ENCODE results near the gene CPNE8.

Gene CPNE8

DNA sequence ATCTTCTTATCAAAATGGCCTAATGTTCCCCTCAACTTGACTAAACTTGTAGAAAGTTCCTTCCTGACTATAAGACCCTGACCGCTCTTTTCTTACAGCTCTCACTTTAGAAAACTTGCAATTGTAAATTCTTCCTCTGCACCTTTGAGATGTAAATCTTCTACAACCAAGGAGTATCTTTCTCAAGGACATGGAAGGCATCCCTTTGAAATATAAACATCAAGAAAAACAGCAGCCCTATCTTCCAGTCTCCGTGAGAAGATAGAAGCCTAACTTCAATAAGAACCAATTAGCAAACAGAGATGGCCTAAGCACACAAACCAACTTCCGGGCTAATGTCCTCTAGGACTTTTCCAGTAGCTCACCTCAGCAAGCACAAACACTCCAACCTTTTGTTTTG is 210.3 kb downstream of the CPNE8 start:
- no peak for DNase-seq (ENCODE audit: low read depth)
- no peak overlapping the region for H3K4me3 ChIP-seq (ENCODE audit: low read depth, low read length)
- TF ChIP-seq, protein P1, sequence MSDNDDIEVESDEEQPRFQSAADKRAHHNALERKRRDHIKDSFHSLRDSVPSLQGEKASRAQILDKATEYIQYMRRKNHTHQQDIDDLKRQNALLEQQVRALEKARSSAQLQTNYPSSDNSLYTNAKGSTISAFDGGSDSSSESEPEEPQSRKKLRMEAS (IDR thresholded peaks at IDR 0.05; ENCODE audit: low read depth, low read length): no peak
- TF ChIP-seq, protein P2, sequence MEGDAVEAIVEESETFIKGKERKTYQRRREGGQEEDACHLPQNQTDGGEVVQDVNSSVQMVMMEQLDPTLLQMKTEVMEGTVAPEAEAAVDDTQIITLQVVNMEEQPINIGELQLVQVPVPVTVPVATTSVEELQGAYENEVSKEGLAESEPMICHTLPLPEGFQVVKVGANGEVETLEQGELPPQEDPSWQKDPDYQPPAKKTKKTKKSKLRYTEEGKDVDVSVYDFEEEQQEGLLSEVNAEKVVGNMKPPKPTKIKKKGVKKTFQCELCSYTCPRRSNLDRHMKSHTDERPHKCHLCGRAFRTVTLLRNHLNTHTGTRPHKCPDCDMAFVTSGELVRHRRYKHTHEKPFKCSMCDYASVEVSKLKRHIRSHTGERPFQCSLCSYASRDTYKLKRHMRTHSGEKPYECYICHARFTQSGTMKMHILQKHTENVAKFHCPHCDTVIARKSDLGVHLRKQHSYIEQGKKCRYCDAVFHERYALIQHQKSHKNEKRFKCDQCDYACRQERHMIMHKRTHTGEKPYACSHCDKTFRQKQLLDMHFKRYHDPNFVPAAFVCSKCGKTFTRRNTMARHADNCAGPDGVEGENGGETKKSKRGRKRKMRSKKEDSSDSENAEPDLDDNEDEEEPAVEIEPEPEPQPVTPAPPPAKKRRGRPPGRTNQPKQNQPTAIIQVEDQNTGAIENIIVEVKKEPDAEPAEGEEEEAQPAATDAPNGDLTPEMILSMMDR (IDR thresholded peaks at IDR 0.05; ENCODE audit: low read depth, low read length): no peak
- TF ChIP-seq MYC (IDR thresholded peaks at IDR 0.05; ENCODE audit: low read depth, low read length) (no peak), POLR2A (IDR thresholded peaks at IDR 0.05; ENCODE audit: extremely low read depth, insufficient read length) (no peak)

DNA sequence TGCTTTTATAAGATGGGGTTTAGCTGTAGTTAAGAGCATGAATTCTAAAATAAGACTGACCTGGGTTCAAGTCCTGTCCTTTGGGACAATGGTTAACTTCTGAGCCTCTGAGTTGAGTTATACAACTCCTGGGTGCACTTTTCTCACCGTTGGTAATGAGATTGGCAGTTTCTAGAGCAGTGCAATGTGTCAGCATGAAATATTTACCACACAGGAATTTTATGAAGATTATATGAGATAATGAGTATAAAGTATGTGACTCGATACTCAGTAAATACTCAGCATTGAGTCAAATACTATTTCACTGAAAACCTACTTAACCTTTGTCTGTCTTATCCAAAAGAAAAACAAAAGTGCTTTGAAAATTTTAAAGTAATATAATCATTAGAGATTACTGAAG is 214.2 kb downstream of the CPNE8 start:
- H3K4me3 ChIP-seq (ENCODE audit: low read depth, low read length): no peak overlapping the region
- DNase-seq (ENCODE audit: low read depth): no peak
- TF ChIP-seq POLR2A (IDR thresholded peaks at IDR 0.05; ENCODE audit: extremely low read depth, insufficient read length): no peak
- no peak for TF ChIP-seq MYC (IDR thresholded peaks at IDR 0.05; ENCODE audit: low read depth, low read length)
- TF ChIP-seq, protein P2 (IDR thresholded peaks at IDR 0.05; ENCODE audit: low read depth, low read length): no peak
- TF ChIP-seq, protein P1 (IDR thresholded peaks at IDR 0.05; ENCODE audit: low read depth, low read length): no peak

DNA sequence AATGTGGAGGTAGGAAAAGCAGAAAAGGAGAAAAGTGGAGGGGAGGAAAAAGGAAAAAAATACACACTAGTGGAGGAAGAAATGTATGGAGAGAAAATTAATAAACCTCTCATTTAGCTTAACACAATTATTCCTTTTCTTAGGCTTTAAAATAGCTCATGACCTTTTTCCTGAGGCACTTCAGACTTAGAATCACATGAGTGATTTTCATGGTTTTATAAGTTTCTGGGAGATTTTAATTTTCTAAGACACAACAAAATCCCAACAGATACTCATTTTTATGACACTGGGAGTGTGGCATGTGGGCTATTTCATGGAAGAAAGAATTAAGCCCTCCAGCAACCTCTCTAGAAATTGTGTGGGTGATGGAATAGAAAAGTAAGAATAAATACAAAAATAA is 214.7 kb downstream of the CPNE8 start:
- no peak overlapping the region for H3K4me3 ChIP-seq (ENCODE audit: low read depth, low read length)
- no peak for DNase-seq (ENCODE audit: low read depth)
- TF ChIP-seq, protein P2 (IDR thresholded peaks at IDR 0.05; ENCODE audit: low read depth, low read length): no peak
- TF ChIP-seq POLR2A (IDR thresholded peaks at IDR 0.05; ENCODE audit: extremely low read depth, insufficient read length) (no peak), MYC (IDR thresholded peaks at IDR 0.05; ENCODE audit: low read depth, low read length) (no peak)
- TF ChIP-seq, protein P1 (IDR thresholded peaks at IDR 0.05; ENCODE audit: low read depth, low read length): no peak

DNA sequence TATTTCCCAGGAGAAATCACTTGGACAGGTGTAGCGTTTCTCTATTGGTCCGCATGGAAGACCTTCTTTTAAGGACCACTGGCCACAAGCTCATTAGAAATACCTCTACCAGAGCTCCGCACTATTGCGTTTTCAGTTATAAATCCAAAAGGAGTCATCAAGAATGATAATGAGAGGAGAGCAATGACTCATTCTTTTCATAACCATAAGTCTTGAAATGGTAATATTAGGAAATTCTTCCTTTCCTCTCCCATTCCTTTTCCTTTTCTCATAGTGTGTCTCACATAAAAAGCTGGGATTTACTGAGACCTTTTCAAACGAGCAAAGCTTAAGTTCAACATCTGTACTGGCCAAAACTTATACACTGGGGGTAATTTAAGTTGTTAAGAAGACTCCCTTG is 215.7 kb downstream of the CPNE8 start:
- DNase-seq (ENCODE audit: low read depth): no peak
- no peak overlapping the region for H3K4me3 ChIP-seq (ENCODE audit: low read depth, low read length)
- TF ChIP-seq POLR2A (IDR thresholded peaks at IDR 0.05; ENCODE audit: extremely low read depth, insufficient read length) (no peak), MYC (IDR thresholded peaks at IDR 0.05; ENCODE audit: low read depth, low read length) (no peak)
- TF ChIP-seq, protein P2 (IDR thresholded peaks at IDR 0.05; ENCODE audit: low read depth, low read length): no peak
- TF ChIP-seq, protein P1 (IDR thresholded peaks at IDR 0.05; ENCODE audit: low read depth, low read length): no peak

DNA sequence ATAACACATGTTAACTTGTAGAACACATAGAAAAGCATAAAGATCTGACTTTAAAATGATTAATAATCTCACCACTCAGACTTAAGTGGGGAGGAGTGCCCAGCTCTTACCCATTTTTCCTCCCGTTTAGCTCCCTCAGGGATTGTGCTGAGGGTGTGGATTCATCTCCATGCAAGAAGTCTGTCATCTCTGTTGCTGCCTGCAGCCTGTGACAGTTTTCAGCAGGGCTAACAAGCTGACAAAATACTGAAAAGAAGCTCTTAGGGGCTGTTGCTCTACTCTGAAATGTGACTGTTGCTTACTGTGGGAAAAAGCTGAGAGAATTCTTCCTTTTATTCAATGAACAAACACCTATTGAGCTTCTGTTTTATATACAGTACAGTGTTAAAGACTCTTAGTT is 216.2 kb downstream of the CPNE8 start:
- TF ChIP-seq, protein P2 (IDR thresholded peaks at IDR 0.05; ENCODE audit: low read depth, low read length): no peak
- no peak for TF ChIP-seq POLR2A (IDR thresholded peaks at IDR 0.05; ENCODE audit: extremely low read depth, insufficient read length)
- no peak for TF ChIP-seq MYC (IDR thresholded peaks at IDR 0.05; ENCODE audit: low read depth, low read length)
- TF ChIP-seq, protein P1 (IDR thresholded peaks at IDR 0.05; ENCODE audit: low read depth, low read length): no peak
- no peak overlapping the region for H3K4me3 ChIP-seq (ENCODE audit: low read depth, low read length)
- DNase-seq (ENCODE audit: low read depth): no peak

DNA sequence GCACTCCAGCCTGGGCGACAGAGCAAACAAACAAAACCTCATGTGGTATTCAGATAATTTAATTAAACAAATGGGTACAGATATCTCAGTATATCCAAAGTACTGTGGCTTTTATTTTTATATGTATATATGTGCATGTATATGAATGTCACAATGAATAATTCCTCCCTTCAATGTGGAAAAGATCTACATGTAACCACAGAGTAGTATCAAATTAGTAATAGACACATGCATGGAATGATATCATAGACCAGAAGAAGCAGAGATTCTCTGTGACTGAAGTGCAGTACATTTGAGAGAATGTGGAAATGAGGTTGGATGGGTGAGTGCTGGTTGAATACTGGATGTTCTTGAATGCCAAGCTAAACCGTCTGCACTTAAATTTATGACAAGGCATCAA is 222.9 kb downstream of the CPNE8 start:
- H3K4me3 ChIP-seq (ENCODE audit: low read depth, low read length): no peak overlapping the region
- DNase-seq (ENCODE audit: low read depth): no peak
- TF ChIP-seq MYC (IDR thresholded peaks at IDR 0.05; ENCODE audit: low read depth, low read length): no peak
- TF ChIP-seq, protein P1 (IDR thresholded peaks at IDR 0.05; ENCODE audit: low read depth, low read length): no peak
- TF ChIP-seq POLR2A (IDR thresholded peaks at IDR 0.05; ENCODE audit: extremely low read depth, insufficient read length): no peak
- TF ChIP-seq, protein P2 (IDR thresholded peaks at IDR 0.05; ENCODE audit: low read depth, low read length): no peak
